ENCODE measurements around the gene STK33. TPM values are rescaled to one million over a fixed set of nuclear protein-coding genes. Genes with fewer than 3 reads are reported as not detected.
A peak's percentile ranks its signal among the peaks of the same experiment; 100 is the strongest.

Gene STK33
- total RNA-seq, 1 experiment from 2014 or later, result 19.5 TPM

DNA sequence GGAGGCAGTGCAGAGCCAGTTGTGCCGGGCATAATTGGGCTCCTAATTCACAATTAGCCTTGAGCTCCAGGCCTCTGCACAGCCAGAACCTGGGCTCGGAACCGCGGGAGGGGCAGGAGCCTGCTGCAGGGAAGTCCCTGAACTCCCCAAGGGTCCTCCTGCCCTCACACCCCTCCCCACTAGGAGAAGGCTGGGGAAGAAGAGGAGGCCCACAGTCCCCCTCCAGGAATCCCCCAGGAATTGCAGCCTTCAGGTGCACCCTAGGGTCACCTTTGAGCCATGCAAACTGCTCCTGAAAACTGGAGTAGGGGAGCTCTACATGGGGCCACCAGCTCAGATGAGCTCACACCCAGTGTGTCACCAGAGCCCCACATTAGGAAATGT lies 236.5 kb downstream of the STK33 start:
- H3K36me3 Mint-ChIP-seq (ENCODE audit: insufficient read depth in 1 of 3, low read depth in 3 of 3), result no peaks in the 10 kb centered on the region
- WGBS (ENCODE audit: extremely low coverage, insufficient read length, low lambda C conversion rate), result no CpG with 5 or more reads among the region's 4 CpGs
- no peak overlapping the region for H3K27ac ChIP-seq (ENCODE audit: insufficient read length, low read depth, low read length)
- H3K18ac ChIP-seq (ENCODE audit: insufficient read length, low read depth, low read length), result no peak overlapping the region
- TF ChIP-seq, protein P1, sequence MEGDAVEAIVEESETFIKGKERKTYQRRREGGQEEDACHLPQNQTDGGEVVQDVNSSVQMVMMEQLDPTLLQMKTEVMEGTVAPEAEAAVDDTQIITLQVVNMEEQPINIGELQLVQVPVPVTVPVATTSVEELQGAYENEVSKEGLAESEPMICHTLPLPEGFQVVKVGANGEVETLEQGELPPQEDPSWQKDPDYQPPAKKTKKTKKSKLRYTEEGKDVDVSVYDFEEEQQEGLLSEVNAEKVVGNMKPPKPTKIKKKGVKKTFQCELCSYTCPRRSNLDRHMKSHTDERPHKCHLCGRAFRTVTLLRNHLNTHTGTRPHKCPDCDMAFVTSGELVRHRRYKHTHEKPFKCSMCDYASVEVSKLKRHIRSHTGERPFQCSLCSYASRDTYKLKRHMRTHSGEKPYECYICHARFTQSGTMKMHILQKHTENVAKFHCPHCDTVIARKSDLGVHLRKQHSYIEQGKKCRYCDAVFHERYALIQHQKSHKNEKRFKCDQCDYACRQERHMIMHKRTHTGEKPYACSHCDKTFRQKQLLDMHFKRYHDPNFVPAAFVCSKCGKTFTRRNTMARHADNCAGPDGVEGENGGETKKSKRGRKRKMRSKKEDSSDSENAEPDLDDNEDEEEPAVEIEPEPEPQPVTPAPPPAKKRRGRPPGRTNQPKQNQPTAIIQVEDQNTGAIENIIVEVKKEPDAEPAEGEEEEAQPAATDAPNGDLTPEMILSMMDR (conservative IDR thresholded peaks at IDR 0.05), result peak; percentile 51
- H3K27ac Mint-ChIP-seq, result no peak overlapping the region; a peak in 1 of 7 replicates
- no peak overlapping the region for H3K14ac ChIP-seq (ENCODE audit: insufficient read depth, low read length)
- no peaks in the 10 kb centered on the region for H4K20me1 ChIP-seq (ENCODE audit: control insufficient read depth, insufficient read depth, insufficient read length)
- H3K23me2 ChIP-seq (ENCODE audit: insufficient read length, low read depth, low read length, poor library complexity, severe bottlenecking), result no peaks in the 10 kb centered on the region
- H2BK5ac ChIP-seq (ENCODE audit: insufficient read length, low read length), result no peak overlapping the region
- H3K79me2 ChIP-seq (ENCODE audit: insufficient read depth, low read length), result no peaks in the 10 kb centered on the region
- H4K91ac ChIP-seq (ENCODE audit: insufficient read length, low read depth, low read length), result no peak overlapping the region
- no peak overlapping the region for H3K23ac ChIP-seq (ENCODE audit: insufficient read length, low read depth, low read length)
- H3K9ac ChIP-seq (ENCODE audit: extremely low read depth, insufficient read length, low read length), result no peak overlapping the region
- H3K4me2 ChIP-seq (ENCODE audit: insufficient read depth, insufficient read length, low read length), result no peak overlapping the region
- H3K79me1 ChIP-seq (ENCODE audit: insufficient read depth, low read depth, low read length, poor library complexity, severe bottlenecking), result no peaks in the 10 kb centered on the region
- peaks cover 12 to 34% of the 10 kb centered on the region in 2 experiments for H3K4me1 Mint-ChIP-seq
- H3K4me3 Mint-ChIP-seq, result no peak overlapping the region
- H2BK20ac ChIP-seq (ENCODE audit: low read depth, low read length, poor library complexity, severe bottlenecking), result no peak overlapping the region
- no peaks in the 10 kb centered on the region for H3K27me3 ChIP-seq (ENCODE audit: insufficient read depth, low read length)
- H3K9me3 ChIP-seq (ENCODE audit: control insufficient read depth, low read depth, low read length), result no peaks in the 10 kb centered on the region
- no peaks in the 10 kb centered on the region; the same call in 1 of the 2 replicates for H3K27me3 Mint-ChIP-seq (ENCODE audit: low read depth)
- H3K4me1 ChIP-seq (ENCODE audit: insufficient read depth, low read length), result no peaks in the 10 kb centered on the region
- no peak overlapping the region for H4K5ac ChIP-seq (ENCODE audit: insufficient read length, low read depth, low read length)
- H3T11ph ChIP-seq (ENCODE audit: low read length), result no peak overlapping the region
- no peak overlapping the region for H2BK120ac ChIP-seq (ENCODE audit: low read depth, low read length, poor library complexity, severe bottlenecking)
- no peak overlapping the region for H2BK15ac ChIP-seq (ENCODE audit: low read depth, low read length)
- H2BK12ac ChIP-seq (ENCODE audit: insufficient read length, low read depth, low read length), result no peak overlapping the region
- H2AFZ ChIP-seq (ENCODE audit: low read length), result no peak overlapping the region
- no peak for DNase-seq
- H3K9me3 Mint-ChIP-seq, result peaks cover 0 to 1% of the 10 kb centered on the region in 2 experiments; a peak in 1 of 5 replicates
- H3K4ac ChIP-seq (ENCODE audit: low read depth, low read length), result no peak overlapping the region
- no peak overlapping the region for H4K8ac ChIP-seq (replicated peaks; ENCODE audit: insufficient read length, low read depth, low read length)
- no peak overlapping the region for H3K56ac ChIP-seq (ENCODE audit: insufficient read length, low read depth, low read length)
- H2AK5ac ChIP-seq (ENCODE audit: insufficient read length, low read length), result no peak overlapping the region

Data from H9 (cell line).